ENCODE results near the gene LAMA2. TPM values are rescaled to one million over a fixed set of nuclear protein-coding genes. Genes with fewer than 3 reads are reported as not detected.

The LAMA2 gene
- total RNA-seq, 4 donors from 2014 or later = 203 to 339 (median 275) TPM

- no peaks in the 10 kb centered on the region for H3K36me3 ChIP-seq
- H3K27ac ChIP-seq = peak overlapping the region in 1 of 4 donors; percentile 37
- H3K4me1 ChIP-seq = no peaks in the 10 kb centered on the region
- DNase-seq (ENCODE audit: low spot score in 2 of 2) = no peak
- TF ChIP-seq POLR2A (IDR thresholded peaks at IDR 0.05) = no peak
- H3K9me3 ChIP-seq = no peaks in the 10 kb centered on the region
- 54 to 56% methylated on average over 7 of the region's 7 CpGs for WGBS, 2 donors
- H3K27me3 ChIP-seq = no peaks in the 10 kb centered on the region
- no peak overlapping the region for H3K4me3 ChIP-seq
Measured at GRCh38 chr6:128848212-128848935, 34.6 kb upstream of the LAMA2 start.

GRCh38 chr6:128855581-128856085 is 27.3 kb upstream of the LAMA2 start:
- H3K27me3 ChIP-seq = no peaks in the 10 kb centered on the region
- DNase-seq (ENCODE audit: low spot score in 2 of 2) = no peak
- TF ChIP-seq CTCF (IDR thresholded peaks at IDR 0.05) = no peak
- TF ChIP-seq POLR2A (IDR thresholded peaks at IDR 0.05) = no peak
- no peak for TF ChIP-seq EP300 (IDR thresholded peaks at IDR 0.05)
- 69 to 72% methylated on average over 5 of the region's 5 CpGs for WGBS, 2 donors
- H3K36me3 ChIP-seq = no peaks in the 10 kb centered on the region
- peaks cover 0 to 7% (median under 1%) of the 10 kb centered on the region in 4 donors for H3K9me3 ChIP-seq
- H3K27ac ChIP-seq = no peak overlapping the region
- no peak overlapping the region for H3K4me3 ChIP-seq
- no peaks in the 10 kb centered on the region for H3K4me1 ChIP-seq

- Histone ChIP-seq H3K4me1 (no peaks in the 10 kb centered on the region), H3K9me3 (peaks cover 0 to 16% (median 7%) of the 10 kb centered on the region in 4 donors), H3K36me3 (no peaks in the 10 kb centered on the region), H3K27me3 (no peaks in the 10 kb centered on the region), H3K27ac (no peak overlapping the region), H3K4me3 (no peak overlapping the region)
- no peak for TF ChIP-seq CTCF (IDR thresholded peaks at IDR 0.05)
- no peak for TF ChIP-seq EP300 (IDR thresholded peaks at IDR 0.05)
- no peak for TF ChIP-seq POLR2A (IDR thresholded peaks at IDR 0.05)
- WGBS, 2 donors = 81 to 85% methylated on average over 5 of the region's 5 CpGs
- DNase-seq (ENCODE audit: low spot score in 2 of 2) = no peak
Measured at GRCh38 chr6:128857806-128858205, 25.1 kb upstream of the LAMA2 start.

- Histone ChIP-seq H3K9me3 (peaks cover 0 to 16% (median 7%) of the 10 kb centered on the region in 4 donors), H3K27me3 (no peaks in the 10 kb centered on the region), H3K4me1 (no peaks in the 10 kb centered on the region), H3K36me3 (no peaks in the 10 kb centered on the region), H3K4me3 (no peak overlapping the region), H3K27ac (no peak overlapping the region)
- 85 to 88% methylated on average over 1 of the region's 1 CpG for WGBS, 2 donors
- no peak for DNase-seq (ENCODE audit: low spot score in 2 of 2)
- TF ChIP-seq POLR2A (IDR thresholded peaks at IDR 0.05) (no peak), CTCF (IDR thresholded peaks at IDR 0.05) (no peak), EP300 (IDR thresholded peaks at IDR 0.05) (no peak)
Measured at GRCh38 chr6:128860782-128861181, 22.2 kb upstream of the LAMA2 start.

GRCh38 chr6:128863983-128864382 is 19.0 kb upstream of the LAMA2 start:
- no peaks in the 10 kb centered on the region for H3K4me1 ChIP-seq
- no peak for DNase-seq (ENCODE audit: low spot score in 2 of 2)
- peaks cover 0 to 16% (median 7%) of the 10 kb centered on the region in 4 donors for H3K9me3 ChIP-seq
- H3K27ac ChIP-seq = no peak overlapping the region
- no peaks in the 10 kb centered on the region for H3K27me3 ChIP-seq
- H3K36me3 ChIP-seq = no peaks in the 10 kb centered on the region
- TF ChIP-seq POLR2A (IDR thresholded peaks at IDR 0.05) (no peak), CTCF (IDR thresholded peaks at IDR 0.05) (no peak)
- no peak overlapping the region for H3K4me3 ChIP-seq
